Neuronal stem cell (in vitro differentiated cells): ENCODE data around the gene SH2D6.

Experiments used
- DNase-seq: peaks from one replicate; pipeline ENCODE4 v3.0.0-alpha.2; 2013; ENCODE audit warnings: low spot score
- H2AFZ ChIP-seq: one replicate; pipeline ENCODE4 v1.6.1; 2013; ENCODE audit warnings: mild to moderate bottlenecking, low read length, inconsistent platforms
- H2AK5ac ChIP-seq: 2 replicates; pipeline ENCODE4 v1.6.1; 2013; ENCODE audit warnings: low read depth, mild to moderate bottlenecking, inconsistent platforms, low read length, moderate library complexity, mixed read lengths
- H2BK120ac ChIP-seq: 2 replicates; pipeline ENCODE4 v1.6.1; 2013; ENCODE audit warnings: low read depth, mild to moderate bottlenecking, inconsistent platforms, low read length, moderate library complexity, mixed read lengths
- H2BK12ac ChIP-seq: one replicate; pipeline ENCODE4 v1.6.1; 2013; ENCODE audit warnings: low read length, inconsistent platforms
- H2BK15ac ChIP-seq: 2 replicates; pipeline ENCODE4 v1.6.1; 2013; ENCODE audit warnings: mild to moderate bottlenecking, low read length, inconsistent platforms, mixed read lengths
- H2BK5ac ChIP-seq: one replicate; pipeline ENCODE4 v1.6.1; 2013; ENCODE audit warnings: inconsistent platforms, mild to moderate bottlenecking, low read length, moderate library complexity
- H3K14ac ChIP-seq: one replicate; pipeline ENCODE4 v1.6.1; 2013; ENCODE audit warnings: low read length, inconsistent platforms
- H3K18ac ChIP-seq: 2 replicates; pipeline ENCODE4 v1.6.1; 2013; ENCODE audit warnings: low read length, inconsistent platforms
- H3K23ac ChIP-seq: 2 replicates; pipeline ENCODE4 v1.6.1; 2013; ENCODE audit warnings: low read depth, mild to moderate bottlenecking, mixed read lengths, low read length, inconsistent platforms; ENCODE audit not compliant: poor library complexity
- H3K27ac ChIP-seq: replicated peaks from 3 replicates; pipeline ENCODE4 v1.5.1; 2013; ENCODE audit warnings: low read length, inconsistent platforms
- H3K27me3 ChIP-seq, 3 experiments: 2 replicates each; pipeline ENCODE4 v1.6.1; 2013; ENCODE audit warnings: low read length in 3 of 3, mild to moderate bottlenecking in 2 of 3, inconsistent platforms in 1 of 3, low read depth in 1 of 3, mixed read lengths in 1 of 3, moderate library complexity in 1 of 3; ENCODE audit not compliant: control insufficient read depth in 3 of 3, insufficient read depth in 3 of 3
- H3K36me3 ChIP-seq, 2 donors: replicated peaks in 1 of 2; 2 replicates each; pipeline ENCODE4 v1.6.1; 2013; ENCODE audit warnings: low read length in 2 of 2; ENCODE audit not compliant: control insufficient read depth in 2 of 2, insufficient read depth in 2 of 2
- H3K4ac ChIP-seq: 2 replicates; pipeline ENCODE4 v1.6.1; 2013; ENCODE audit warnings: inconsistent platforms, mild to moderate bottlenecking, low read length, moderate library complexity
- H3K4me1 ChIP-seq, 2 donors: 1 replicate in 1 of 2; 2 replicates in 1 of 2; pipeline ENCODE4 v1.6.1; 2013; ENCODE audit warnings: low read length in 2 of 2, low read depth in 1 of 2; ENCODE audit not compliant: control insufficient read depth in 2 of 2, insufficient read depth in 1 of 2
- H3K4me2 ChIP-seq: one replicate; pipeline ENCODE4 v1.6.1; 2013; ENCODE audit warnings: mild to moderate bottlenecking, low read length, inconsistent platforms; ENCODE audit not compliant: insufficient read depth, poor library complexity, severe bottlenecking
- H3K4me3 ChIP-seq, 2 donors: 2 replicates each; pipeline ENCODE4 v1.5.1; 2013; ENCODE audit warnings: low read length in 2 of 2, mild to moderate bottlenecking in 2 of 2, inconsistent platforms in 1 of 2, moderate library complexity in 1 of 2
- H3K79me1 ChIP-seq: one replicate; pipeline ENCODE4 v1.6.1; 2013; ENCODE audit warnings: low read depth, mild to moderate bottlenecking, inconsistent platforms, low read length, moderate library complexity
- H3K9ac ChIP-seq: one replicate; pipeline ENCODE4 v1.6.1; 2013; ENCODE audit warnings: mild to moderate bottlenecking, low read depth, low read length, inconsistent platforms; ENCODE audit not compliant: poor library complexity
- H3K9me3 ChIP-seq, 2 donors: replicated peaks in 1 of 2; 2 replicates each; pipeline versions ENCODE3 to v1.6.1; 2013; ENCODE audit warnings: low read length in 2 of 2, mild to moderate bottlenecking in 2 of 2, inconsistent platforms in 1 of 2, low read depth in 1 of 2, mixed read lengths in 1 of 2, moderate library complexity in 1 of 2; ENCODE audit not compliant: control insufficient read depth in 2 of 2, insufficient read depth in 1 of 2
- H4K8ac ChIP-seq: one replicate; pipeline ENCODE4 v1.6.1; 2013; ENCODE audit warnings: low read depth, mild to moderate bottlenecking, inconsistent platforms, low read length, moderate library complexity
- H4K91ac ChIP-seq: one replicate; pipeline ENCODE4 v1.6.1; 2013; ENCODE audit warnings: low read length, low read depth, mild to moderate bottlenecking, inconsistent platforms; ENCODE audit not compliant: poor library complexity
- WGBS, 2 donors: extraction: QIAGEN DNeasy Blood & Tissue Kit; methylation state at CpG; one replicate each; pipeline ENCODE4 v1.1.7; 2013; ENCODE audit warnings: missing lambda C conversion rate in 2 of 2, mixed read lengths in 1 of 2; ENCODE audit not compliant: insufficient read length in 2 of 2, insufficient replicate concordance in 1 of 2; ENCODE audit errors: extremely low coverage in 2 of 2; 5-methylcytosine and 5-hydroxymethylcytosine counted together

Gene SH2D6

DNA sequence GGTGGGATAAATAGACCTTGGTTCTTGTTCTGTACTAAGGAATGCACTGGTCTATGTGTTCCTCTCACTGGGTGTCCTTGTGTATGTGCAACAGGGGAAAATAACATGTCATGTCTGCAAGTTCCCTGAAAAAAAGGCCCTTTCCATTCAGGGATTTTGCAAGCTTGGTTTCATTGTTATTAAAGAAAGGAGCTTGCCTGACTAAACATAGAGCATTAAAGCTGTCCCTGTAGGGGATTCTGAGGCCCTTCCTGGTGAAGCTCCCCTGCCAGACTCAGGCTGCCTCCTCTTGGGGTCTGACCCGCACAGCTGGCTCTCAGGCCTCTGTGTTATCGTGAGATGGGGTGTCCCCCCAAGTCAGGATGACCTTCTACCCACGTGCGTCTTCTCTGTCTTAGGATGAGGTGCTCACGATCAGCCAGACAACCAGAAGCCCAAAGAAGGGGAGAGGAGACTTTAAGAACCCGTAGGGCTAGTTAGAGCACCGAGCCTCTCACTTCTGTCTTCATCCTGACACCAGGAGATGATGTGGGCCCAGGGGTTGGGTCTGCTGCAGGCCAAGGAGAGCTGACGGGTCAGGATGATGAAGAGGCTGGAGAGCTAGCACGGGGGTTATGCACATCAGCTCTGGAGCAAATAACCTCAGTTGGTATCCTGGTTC, 29.5 kb upstream of the SH2D6 start:
- Histone ChIP-seq H2BK5ac (no peak overlapping the region), H3K4ac (no peak overlapping the region), H2BK15ac (no peak overlapping the region), H3K4me2 (no peak overlapping the region), H3K4me1 (peaks cover 14 to 19% of the 10 kb centered on the region in 2 donors), H3K4me3 (no peak overlapping the region), H3K23ac (no peak overlapping the region), H3K27ac (no peak overlapping the region), H3K9me3 (no peaks in the 10 kb centered on the region), H2AK5ac (no peak overlapping the region), H2AFZ (no peak overlapping the region), H4K8ac (no peak overlapping the region), H3K27me3 (no peaks in the 10 kb centered on the region), H4K91ac (no peak overlapping the region), H3K14ac (no peak overlapping the region), H3K18ac (peak overlapping the region; percentile 36), H2BK120ac (no peak overlapping the region), H3K9ac (no peak overlapping the region), H3K36me3 (peaks cover 8 to 22% of the 10 kb centered on the region in 2 donors), H2BK12ac (no peak overlapping the region), H3K79me1 (no peaks in the 10 kb centered on the region)
- no CpG with 5 or more reads among the region's 9 CpGs for WGBS, 2 donors
- no peak for DNase-seq

DNA sequence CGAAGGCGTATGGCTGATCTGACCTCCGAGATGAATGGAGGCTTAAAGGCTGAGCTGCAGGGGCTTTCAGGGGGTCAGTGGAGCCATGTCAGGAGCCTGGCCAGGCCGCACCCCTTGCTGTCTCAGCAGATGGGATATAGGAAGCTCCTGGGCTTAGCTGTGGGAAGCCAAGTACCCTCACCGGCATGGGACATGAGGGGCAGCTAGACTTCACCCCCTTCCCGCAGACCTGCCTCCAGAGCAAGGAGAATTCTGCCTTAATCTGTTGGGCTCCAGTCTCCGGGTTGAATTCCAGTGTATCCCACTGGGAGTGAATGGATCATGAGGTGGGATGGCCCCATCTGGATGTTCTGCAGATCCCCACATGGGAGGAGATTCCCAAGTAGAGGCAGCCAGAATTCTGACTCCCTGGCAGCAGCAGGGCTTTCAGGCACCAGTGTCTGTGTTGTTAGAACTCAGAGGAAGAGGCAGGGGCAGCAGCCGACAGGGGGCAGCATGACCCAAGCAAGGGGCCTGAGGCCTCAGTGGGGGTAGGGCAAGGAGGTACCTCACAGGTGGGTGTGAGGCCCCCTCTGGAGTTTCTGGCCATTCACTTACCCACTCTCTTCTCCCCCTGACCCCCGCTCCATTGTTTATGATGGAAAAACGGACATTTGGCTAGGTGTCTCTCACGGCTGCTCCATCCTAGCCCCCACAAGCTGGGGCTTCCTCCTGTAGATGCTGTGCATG, 27.4 kb upstream of the SH2D6 start:
- Histone ChIP-seq H3K23ac (no peak overlapping the region), H3K36me3 (peaks cover 7 to 15% of the 10 kb centered on the region in 2 donors), H2BK12ac (no peak overlapping the region)

DNA sequence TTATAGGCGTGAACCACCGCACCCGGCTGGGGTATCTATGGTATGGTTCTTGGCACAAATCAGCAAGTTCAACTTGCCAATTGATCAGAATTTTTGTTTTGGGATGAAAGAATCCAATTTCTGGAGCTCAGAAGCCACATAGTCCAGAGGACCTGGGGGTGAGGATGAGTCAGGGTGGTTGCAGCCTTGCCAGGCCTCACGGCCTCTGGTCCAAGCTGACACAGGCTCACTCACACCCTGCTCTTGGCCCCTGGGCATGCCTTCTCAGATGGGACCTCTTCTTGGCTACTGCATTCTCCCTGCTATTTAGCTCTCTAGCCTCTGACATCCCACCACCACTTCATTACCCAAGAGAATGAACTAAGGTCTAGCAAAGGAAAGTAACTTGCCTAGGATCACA, 24.7 kb upstream of the SH2D6 start:
- Histone ChIP-seq H3K4me1 (peaks cover 8 to 12% of the 10 kb centered on the region in 2 donors), H3K27me3 (no peaks in the 10 kb centered on the region), H2BK12ac (no peak overlapping the region), H2AFZ (no peak overlapping the region), H3K4me2 (no peak overlapping the region), H3K27ac (no peak overlapping the region), H4K91ac (no peak overlapping the region), H2BK120ac (no peak overlapping the region), H3K79me1 (peaks cover 2% of the 10 kb centered on the region), H2AK5ac (no peak overlapping the region), H2BK15ac (no peak overlapping the region), H3K36me3 (peaks cover 5 to 7% of the 10 kb centered on the region in 2 donors), H3K18ac (no peak overlapping the region), H3K9ac (no peak overlapping the region), H3K23ac (no peak overlapping the region), H3K14ac (no peak overlapping the region), H3K4me3 (no peak overlapping the region), H3K9me3 (no peaks in the 10 kb centered on the region), H3K4ac (no peak overlapping the region), H2BK5ac (no peak overlapping the region), H4K8ac (no peak overlapping the region)
- no CpG with 5 or more reads among the region's 4 CpGs for WGBS, 2 donors
- no peak for DNase-seq

More for the DNA sequence above, 27.4 kb upstream of the SH2D6 start:
- H3K14ac ChIP-seq: no peak overlapping the region
- H3K9ac ChIP-seq: no peak overlapping the region
- H3K4ac ChIP-seq: no peak overlapping the region
- WGBS, 2 donors: no CpG with 5 or more reads among the region's 11 CpGs
- H3K4me3 ChIP-seq: no peak overlapping the region
- H2BK15ac ChIP-seq: no peak overlapping the region
- H3K27ac ChIP-seq: no peak overlapping the region
- no peak overlapping the region for H2AK5ac ChIP-seq
- H2AFZ ChIP-seq: no peak overlapping the region
- H2BK5ac ChIP-seq: no peak overlapping the region
- no peak overlapping the region for H4K8ac ChIP-seq
- no peaks in the 10 kb centered on the region for H3K27me3 ChIP-seq
- H3K18ac ChIP-seq: no peak overlapping the region
- peaks cover 15 to 16% of the 10 kb centered on the region in 2 donors for H3K4me1 ChIP-seq
- no peaks in the 10 kb centered on the region for H3K79me1 ChIP-seq
- H2BK120ac ChIP-seq: no peak overlapping the region
- DNase-seq: no peak
- no peaks in the 10 kb centered on the region for H3K9me3 ChIP-seq
- no peak overlapping the region for H4K91ac ChIP-seq
- no peak overlapping the region for H3K4me2 ChIP-seq

DNA sequence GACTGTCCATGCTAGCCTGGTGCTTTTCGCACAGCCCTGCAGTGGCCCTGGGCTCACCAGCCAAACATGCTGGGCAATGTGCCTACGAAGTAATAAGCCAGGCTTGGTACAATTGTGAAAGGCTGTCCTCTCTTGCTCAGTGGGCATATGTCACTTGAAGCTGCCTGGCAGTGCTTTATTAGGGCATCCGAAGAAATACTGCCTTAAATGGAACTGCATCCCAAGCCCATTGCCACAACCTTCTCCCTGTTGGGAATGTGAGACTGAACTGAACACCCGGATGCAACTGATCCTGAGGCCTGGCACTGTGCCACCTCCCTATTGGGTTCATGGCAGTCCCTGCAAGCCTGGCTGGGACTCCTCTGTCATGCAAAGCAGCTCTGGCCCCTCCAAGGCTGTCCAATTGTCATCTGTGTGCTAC, 24.2 kb upstream of the SH2D6 start:
- Histone ChIP-seq H2AK5ac (no peak overlapping the region), H2BK5ac (no peak overlapping the region), H2BK120ac (no peak overlapping the region), H4K8ac (no peak overlapping the region), H3K9me3 (no peaks in the 10 kb centered on the region), H3K4me2 (no peak overlapping the region), H3K27me3 (no peaks in the 10 kb centered on the region), H2BK12ac (no peak overlapping the region), H3K79me1 (peaks cover 2% of the 10 kb centered on the region), H3K27ac (no peak overlapping the region), H3K23ac (no peak overlapping the region), H3K18ac (no peak overlapping the region), H4K91ac (no peak overlapping the region), H2BK15ac (no peak overlapping the region), H3K36me3 (peaks cover 5 to 7% of the 10 kb centered on the region in 2 donors), H3K4me1 (peaks cover 4 to 8% of the 10 kb centered on the region in 2 donors), H2AFZ (no peak overlapping the region), H3K4ac (no peak overlapping the region), H3K9ac (no peak overlapping the region), H3K4me3 (no peak overlapping the region), H3K14ac (peak overlapping the region; percentile 9)
- no CpG with 5 or more reads among the region's 4 CpGs for WGBS, 2 donors
- no peak for DNase-seq
